Measurements from ENCODE around the gene VANGL2.

VANGL2 gene

GRCh38 chr1:160405331-160405877, 5.0 kb downstream of the VANGL2 start:
- DNase-seq (ENCODE audit: low read depth in 3 of 3) = no peak

- no peak for DNase-seq (ENCODE audit: low read depth in 3 of 3)
Observed at GRCh38 chr1:160406131-160406968, 6.0 kb downstream of the VANGL2 start.

DNA sequence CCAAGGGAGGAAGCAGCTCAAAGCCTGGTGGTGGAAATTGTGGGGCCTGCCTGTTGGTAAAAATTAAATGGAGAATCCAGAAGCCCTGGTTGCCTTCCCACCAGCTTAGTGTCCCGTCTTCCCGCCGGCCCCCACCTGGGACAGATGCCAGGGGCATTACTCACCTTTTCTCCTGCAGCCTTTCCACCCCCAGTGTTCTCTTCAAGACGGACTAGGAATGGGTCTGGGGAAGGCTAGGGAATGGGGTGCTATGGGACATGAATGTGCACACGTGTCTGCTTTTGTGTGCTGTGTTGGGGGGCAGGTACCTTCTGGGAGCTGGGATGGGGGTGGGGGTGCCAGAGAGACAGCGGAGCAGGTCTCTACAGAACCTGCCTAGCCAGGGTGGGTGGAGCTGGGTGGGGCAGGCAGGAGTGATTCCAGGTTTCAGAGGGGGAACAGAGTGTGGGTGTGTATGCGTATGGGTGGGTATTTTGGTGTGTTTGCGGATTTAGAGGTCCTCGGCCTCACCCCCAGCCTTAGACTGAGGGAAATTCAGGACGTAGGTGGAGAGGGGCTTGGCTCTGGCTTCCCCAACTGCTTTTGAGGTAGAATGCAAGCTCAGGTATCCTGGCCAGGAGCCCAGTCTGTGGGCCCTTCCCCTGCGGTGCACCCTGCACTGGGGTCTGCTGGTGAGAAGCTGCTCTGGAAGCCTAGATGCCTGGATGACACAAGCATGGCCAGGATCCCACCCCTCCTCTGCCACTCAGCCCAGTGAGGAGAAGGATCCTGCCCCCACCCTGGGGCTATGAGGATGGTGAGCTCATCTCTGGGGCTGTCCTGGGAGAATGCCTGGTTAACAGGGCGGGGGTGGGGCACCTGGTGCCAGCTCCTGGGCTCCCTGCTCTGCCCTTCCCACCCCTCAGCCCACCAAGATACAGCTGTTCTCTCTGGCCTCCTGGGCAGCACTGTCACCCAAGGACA, 7.8 kb downstream of the VANGL2 start:
- no peak for DNase-seq (ENCODE audit: low read depth in 3 of 3)

DNA sequence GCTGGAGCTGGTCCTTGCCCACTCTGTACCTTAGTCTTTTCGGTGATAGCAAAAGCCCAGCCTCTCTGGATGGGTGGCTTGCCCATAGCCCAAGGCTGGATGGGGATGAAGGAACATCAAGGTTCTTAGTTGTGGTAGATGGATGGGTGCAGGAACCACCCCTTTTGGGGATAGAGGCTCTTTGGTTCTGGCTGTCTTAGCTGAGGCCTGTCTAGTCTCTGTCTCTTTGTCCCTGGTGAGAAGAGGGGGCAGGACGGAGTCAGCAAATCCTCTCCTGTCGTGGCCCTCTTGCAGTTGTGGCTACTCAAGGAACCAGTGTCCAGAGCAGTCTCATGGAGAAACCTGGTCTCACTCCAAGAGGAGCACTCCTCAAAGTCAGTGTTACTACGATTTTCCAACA, 8.5 kb downstream of the VANGL2 start:
- DNase-seq (ENCODE audit: low read depth in 3 of 3) = no peak

DNA sequence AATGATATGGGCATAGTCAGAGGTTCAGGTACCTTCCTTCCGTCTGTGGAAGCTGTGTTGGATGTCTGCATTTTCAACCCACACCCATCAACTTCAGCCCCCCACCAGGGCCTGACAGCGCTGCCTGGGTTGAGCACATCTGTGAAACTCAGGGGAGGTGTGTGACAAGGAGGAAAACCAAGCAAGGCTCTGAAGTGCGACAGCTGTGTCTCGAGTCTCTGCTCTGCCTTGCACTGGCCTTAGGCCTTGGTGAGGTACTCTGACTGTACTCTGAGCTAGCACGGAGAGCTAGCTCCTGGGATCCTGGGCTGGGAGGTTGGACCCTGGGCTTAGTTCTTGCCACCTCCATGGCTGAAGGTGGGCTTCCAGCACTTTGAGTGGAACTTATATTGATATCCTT, 9.1 kb downstream of the VANGL2 start:
- DNase-seq (ENCODE audit: low read depth in 3 of 3) = no peak

GRCh38 chr1:160410406-160411005, 10.1 kb downstream of the VANGL2 start:
- DNase-seq (ENCODE audit: low read depth in 3 of 3) = no peak

DNA sequence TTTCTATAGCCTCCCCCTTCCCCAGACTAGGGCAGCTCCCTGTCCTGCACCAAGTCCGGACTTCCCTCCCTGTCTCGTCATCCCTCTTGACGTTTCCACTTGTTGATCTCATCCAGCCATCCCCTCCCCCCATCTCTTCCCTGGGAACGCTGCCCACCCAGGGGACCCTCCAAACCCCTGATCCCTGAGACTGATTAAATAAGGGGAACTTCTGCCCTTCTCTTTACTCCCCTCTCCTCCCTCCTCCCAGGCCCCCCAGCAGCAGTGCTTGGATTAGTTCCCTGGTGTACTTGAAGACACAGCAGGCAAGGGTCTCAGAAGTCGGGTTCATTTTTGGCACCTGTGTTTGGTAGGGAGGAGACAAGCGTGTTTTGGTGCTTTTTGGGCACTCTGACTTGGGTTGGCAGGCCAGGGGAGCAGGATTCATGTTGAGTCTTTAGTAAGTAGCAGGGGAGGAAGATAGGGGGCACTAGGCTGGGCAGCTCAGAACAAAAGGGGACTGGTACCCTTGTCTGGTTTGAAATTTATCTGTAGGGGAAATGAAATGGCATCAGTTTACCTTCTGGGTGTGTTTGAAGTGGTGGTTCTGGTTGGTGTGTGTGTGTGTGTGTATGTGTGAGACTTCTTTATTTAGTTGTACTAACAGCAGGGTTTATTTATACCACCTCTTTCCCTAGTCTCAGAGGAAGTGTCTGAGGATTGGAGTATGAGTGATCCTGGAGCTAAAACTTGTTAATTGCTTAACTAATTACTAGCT, 11.1 kb downstream of the VANGL2 start:
- no peak for DNase-seq (ENCODE audit: low read depth in 3 of 3)

GRCh38 chr1:160412028-160412362, 11.6 kb downstream of the VANGL2 start:
- DNase-seq (ENCODE audit: low read depth in 3 of 3) = no peak

DNA sequence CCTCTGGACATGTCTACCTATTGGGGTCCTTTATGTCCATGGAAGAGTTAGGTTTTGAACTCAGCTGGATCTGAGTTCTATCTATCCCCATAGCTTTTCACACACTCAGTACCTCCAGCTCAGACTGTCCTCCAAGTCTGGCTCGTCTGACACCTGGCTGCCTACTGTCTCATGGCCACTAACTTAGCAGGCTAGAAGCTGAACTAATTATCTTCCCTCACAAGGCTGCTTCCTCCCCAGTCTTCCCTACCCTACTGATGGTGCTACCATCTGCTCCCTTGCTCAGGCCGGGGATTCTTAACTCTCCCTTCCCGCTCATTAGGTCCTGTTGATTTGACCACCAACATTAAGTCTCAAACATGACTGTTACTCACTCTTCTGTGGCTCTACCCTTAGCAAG, 13.4 kb downstream of the VANGL2 start:
- DNase-seq (ENCODE audit: low read depth in 3 of 3) = no peak

DNA sequence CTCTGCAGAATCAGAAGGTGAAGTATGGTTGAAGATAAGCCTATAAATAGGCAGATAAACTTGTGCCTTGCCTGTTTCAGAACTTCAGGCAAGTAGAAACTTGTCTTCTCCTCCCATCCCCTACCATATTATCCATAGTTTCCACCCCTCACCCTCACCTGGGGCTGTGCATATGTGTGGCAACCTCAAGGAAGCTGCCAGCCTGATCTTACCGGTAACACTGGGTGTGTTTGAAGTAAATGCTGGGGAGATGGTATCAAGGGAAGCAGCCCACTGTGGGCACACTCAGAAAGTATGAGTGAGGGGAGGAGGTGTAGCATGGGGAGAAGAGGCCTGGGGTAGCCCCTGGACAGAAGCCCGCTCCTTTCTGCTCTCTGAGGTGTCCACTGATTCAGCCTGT, 14.5 kb downstream of the VANGL2 start:
- DNase-seq (ENCODE audit: low read depth in 3 of 3) = no peak

DNA sequence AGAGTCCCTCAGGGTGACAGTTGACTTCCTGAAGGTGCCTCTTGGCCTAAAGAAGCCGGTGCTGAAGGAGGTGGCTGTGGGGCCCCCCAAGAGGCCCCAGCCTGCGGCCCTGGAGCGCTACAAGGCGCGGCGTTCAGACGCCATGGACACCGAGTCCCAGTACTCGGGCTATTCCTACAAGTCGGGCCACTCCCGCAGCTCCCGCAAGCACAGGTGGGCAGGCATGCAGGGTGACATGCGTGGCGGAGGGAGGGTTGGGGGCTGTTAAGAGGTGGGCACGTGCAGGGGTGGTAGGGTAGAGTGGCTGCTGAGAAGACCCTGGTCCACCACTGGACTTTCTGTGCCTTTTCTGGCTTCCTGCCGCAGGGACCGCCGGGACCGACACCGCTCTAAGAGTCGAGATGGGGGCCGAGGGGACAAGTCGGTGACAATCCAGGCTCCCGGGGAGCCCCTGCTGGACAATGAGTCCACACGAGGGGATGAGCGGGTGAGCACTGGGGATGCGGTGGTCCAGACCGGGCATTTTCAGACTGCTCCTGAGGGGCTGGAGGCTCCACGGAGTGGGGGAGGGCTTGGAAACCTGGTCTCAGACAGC, 15.4 kb downstream of the VANGL2 start:
- no peak for DNase-seq (ENCODE audit: low read depth in 3 of 3)

DNA sequence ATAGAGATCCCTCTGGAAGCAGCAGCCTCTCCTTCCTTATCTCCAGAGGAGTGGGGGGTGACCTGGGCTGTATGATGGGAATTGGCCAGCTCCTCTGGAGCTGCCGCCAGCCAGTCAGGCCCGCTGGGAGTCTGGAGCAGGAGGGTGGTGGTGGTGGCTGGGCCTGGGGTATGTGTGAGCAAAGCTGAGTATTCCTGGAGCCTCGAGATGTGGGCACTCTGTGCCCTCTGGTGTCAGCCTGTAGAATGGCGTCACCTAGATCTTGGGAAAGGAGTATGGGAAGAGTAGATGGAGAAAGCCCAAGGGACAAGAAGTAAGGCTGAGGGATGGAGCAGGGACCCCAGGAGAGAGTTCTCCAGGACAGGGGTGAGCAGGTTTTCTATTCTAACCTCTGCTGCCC, 16.0 kb downstream of the VANGL2 start:
- no peak for DNase-seq (ENCODE audit: low read depth in 3 of 3)

GRCh38 chr1:160418483-160418882, 18.1 kb downstream of the VANGL2 start:
- DNase-seq (ENCODE audit: low read depth in 3 of 3) = no peak

- no peak for DNase-seq (ENCODE audit: low read depth in 3 of 3)
Observed at GRCh38 chr1:160419150-160419837, 18.9 kb downstream of the VANGL2 start.

DNA sequence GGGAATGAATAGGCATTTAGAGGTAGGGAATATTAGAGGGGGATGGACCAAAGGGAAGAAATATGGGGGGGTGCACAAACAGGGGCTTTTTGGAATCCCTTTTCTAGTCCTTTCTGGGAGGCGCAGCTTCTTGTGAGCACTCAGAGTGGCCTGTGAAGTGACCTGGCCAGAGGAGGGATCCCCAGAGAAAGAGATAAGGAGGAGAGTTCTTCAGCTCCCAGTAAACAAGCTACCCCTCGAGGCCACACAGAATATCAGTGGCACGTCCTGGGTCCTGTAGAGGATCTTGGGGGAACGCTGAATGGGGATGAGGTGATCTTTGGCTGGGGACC, 19.4 kb downstream of the VANGL2 start:
- no peak for DNase-seq (ENCODE audit: low read depth in 3 of 3)

DNA sequence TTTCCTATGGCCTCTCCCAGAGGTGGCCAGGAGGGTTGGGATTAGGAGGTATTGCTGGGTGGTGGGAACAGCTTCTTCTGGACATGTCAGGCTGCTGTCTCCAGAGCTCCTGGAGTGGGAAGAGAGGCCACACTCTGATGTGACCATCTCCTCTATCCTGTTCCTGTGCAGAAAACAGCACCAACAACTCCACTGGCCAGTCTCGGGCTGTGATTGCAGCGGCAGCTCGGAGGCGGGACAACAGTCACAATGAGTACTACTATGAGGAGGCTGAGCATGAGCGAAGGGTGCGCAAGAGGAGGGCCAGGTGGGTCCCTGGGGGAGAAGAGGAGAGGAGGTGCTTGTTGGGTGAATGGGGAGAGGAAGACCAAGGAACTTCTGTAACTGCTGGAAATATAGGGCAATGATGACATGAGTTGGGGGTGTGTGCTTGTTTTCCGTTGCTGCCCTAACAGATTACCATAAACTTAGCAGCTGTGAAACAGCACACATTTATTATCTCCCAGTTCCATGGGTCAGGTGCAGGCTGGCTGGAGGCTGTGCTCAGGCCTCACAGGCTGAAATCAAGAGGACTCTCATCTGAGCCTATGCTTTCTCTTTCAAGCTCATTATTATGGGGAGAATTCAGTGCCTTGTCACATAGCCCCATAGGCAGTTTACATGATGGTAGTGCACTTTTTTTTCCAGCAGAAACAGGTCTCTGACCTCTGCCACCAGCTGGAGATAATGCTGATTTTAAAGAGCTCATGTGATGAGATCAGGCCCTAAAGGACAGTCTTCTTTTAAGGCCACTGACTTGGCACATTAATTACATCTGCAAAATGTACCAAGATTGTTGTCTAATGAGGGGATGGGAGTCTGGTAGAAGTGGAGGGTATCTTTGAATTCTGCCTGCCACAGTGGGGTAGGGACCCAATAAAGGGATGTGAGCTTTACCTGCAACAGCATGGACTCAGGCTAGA, 20.8 kb downstream of the VANGL2 start:
- no peak for DNase-seq (ENCODE audit: low read depth in 3 of 3)

GRCh38 chr1:160421881-160422280, 21.5 kb downstream of the VANGL2 start:
- no peak for DNase-seq (ENCODE audit: low read depth in 3 of 3)

DNA sequence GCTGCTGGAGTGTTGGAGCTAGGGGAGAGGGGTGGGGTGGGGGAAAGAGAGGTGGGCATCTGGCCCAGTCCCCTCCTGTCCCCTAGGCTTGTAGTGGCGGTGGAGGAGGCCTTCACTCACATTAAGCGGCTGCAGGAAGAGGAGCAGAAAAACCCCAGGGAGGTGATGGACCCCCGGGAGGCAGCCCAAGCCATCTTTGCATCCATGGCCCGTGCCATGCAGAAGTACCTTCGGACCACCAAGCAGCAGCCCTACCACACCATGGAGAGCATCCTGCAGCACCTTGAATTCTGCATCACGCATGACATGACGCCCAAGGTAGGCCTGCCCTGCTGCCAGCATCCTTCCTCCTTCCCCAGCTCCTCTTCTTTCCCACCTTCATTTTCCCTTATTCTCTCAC, 23.6 kb downstream of the VANGL2 start:
- DNase-seq (ENCODE audit: low read depth in 3 of 3) = no peak

DNA sequence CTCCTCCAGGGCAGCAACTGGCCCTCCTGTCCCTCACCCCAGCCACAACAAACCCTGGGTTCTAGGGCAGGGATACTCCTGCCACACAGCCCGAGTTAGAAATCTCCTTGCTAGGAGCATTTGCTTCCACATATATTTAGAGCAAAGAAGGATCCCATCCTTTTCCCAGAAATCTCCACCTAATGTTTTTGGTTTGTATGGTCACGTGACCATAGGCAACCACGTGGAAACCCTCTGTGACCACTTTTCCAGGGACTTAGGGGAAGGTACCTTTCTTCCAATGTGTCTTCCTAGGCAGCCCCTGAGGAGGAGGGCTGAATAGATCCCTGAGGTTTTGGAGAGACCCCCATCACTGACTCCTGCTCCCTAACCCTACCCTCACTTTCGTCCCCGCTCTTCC, 25.5 kb downstream of the VANGL2 start:
- no peak for DNase-seq (ENCODE audit: low read depth in 3 of 3)
